Panc1 (cell line): Measurements from ENCODE around the gene STK32C. TPM values are rescaled to one million over a fixed set of nuclear protein-coding genes. Genes with fewer than 3 reads are reported as not detected.

Experiments used
- ATAC-seq: fragments of 200-7000 bp; cut with Tn5 transposase; 2 replicates; pipeline ENCODE4 v1.9.1; 2020; ENCODE audit warnings: mild to moderate bottlenecking, moderate library complexity
- BruUV-seq: library from RNA; stranded (reverse); fragments of 400-500 nt; replicated peaks from 2 replicates; lab custom pipeline; 2021; lab: Mats Ljungman, UMichigan
- CTCF ChIA-PET: fragments of 300-600 bp; sonication (Branson Sonifier 250); formaldehyde crosslinking; loops from one replicate; lab custom pipeline; 2022; ENCODE audit warnings: antibody characterized with exemption; lab: Charles Lee
- POLR2A ChIA-PET: fragments of 300-600 bp; sonication (Branson Sonifier 250); formaldehyde crosslinking; loops from one replicate; lab custom pipeline; 2022; ENCODE audit warnings: antibody characterized with exemption; lab: Charles Lee
- DNase-seq: peaks from one replicate; pipeline ENCODE4 v3.0.0-alpha.2; 2010; ENCODE audit warnings: low read depth, low spot score
- H3K27ac ChIP-seq: 2 replicates; pipeline ENCODE4 v1.5.1; 2011; ENCODE audit warnings: mild to moderate bottlenecking, low read length, inconsistent platforms
- H3K27me3 ChIP-seq: fragments of 200-500 bp; sonication (Bioruptor generic); 2 replicates; pipeline ENCODE4 v1.6.0; 2014; ENCODE audit warnings: low read length, inconsistent platforms; ENCODE audit not compliant: control insufficient read depth, insufficient read depth
- H3K36me3 ChIP-seq: fragments of 200-500 bp; sonication (Bioruptor generic); 2 replicates; pipeline ENCODE4 v1.5.1; 2014; ENCODE audit warnings: inconsistent platforms, mild to moderate bottlenecking, low read length, moderate library complexity; ENCODE audit not compliant: control insufficient read depth, insufficient read depth
- H3K4me1 ChIP-seq: 2 replicates; pipeline ENCODE4 v1.5.1; 2011; ENCODE audit warnings: inconsistent platforms, mild to moderate bottlenecking, low read length, moderate library complexity; ENCODE audit not compliant: control insufficient read depth, insufficient read depth
- H3K4me3 ChIP-seq, 2 experiments: 2 replicates each; pipeline ENCODE4 v1.5.1; 2011 to 2012; ENCODE audit warnings: low read depth in 2 of 2, low read length in 2 of 2, mild to moderate bottlenecking in 2 of 2, inconsistent platforms in 1 of 2, moderate library complexity in 1 of 2
- H3K9me3 ChIP-seq: fragments of 200-500 bp; sonication (Bioruptor generic); 2 replicates; pipeline ENCODE4 v1.5.1; 2014; ENCODE audit warnings: low read depth, mild to moderate bottlenecking, inconsistent platforms, low read length, moderate library complexity; ENCODE audit not compliant: control insufficient read depth, insufficient read depth
- POLR2AphosphoS5 ChIP-seq: IDR thresholded peaks from 2 replicates; pipeline ENCODE4 v1.6.1; 2012; ENCODE audit warnings: mild to moderate bottlenecking, low read depth, low read length, moderate library complexity
- SIN3A ChIP-seq: IDR thresholded peaks from 2 replicates; pipeline ENCODE4 v1.6.1; 2012; ENCODE audit warnings: low read depth, mild to moderate bottlenecking, low read length, moderate library complexity, borderline replicate concordance; ENCODE audit not compliant: insufficient read depth
- TCF7L2 ChIP-seq: IDR thresholded peaks from 2 replicates; pipeline ENCODE4 v1.6.1; 2011; ENCODE audit warnings: mild to moderate bottlenecking, low read depth, low read length, inconsistent platforms
- in situ Hi-C: cut with HindIII; loops from 2 replicates; pipeline ENCODE4 v1.10.0; 2016; ENCODE audit warnings: low sequenced_read_pairs, low pct_unique_long_range_greater_than_20kb
- intact Hi-C: fragments of 100-400 bp; cut with micrococcal nuclease; formaldehyde crosslinking; loops from one replicate; pipeline ENCODE4 v1.10.0; 2022; ENCODE audit not compliant: unreplicated experiment
- total RNA-seq: library from RNA; stranded (reverse); gene quantifications from one replicate; pipeline ENCODE4 v1.2.1, GENCODE V29; 2021; ENCODE audit not compliant: unreplicated experiment
- TF ChIP-seq, protein P1 (sequence below): fragments of 450-650 bp; IDR thresholded peaks from 2 replicates; pipeline ENCODE4 v1.5.1; 2017; ENCODE audit warnings: mild to moderate bottlenecking
- TF ChIP-seq, protein P2 (sequence below), 2 experiments: IDR thresholded peaks; 2 replicates each; pipeline ENCODE4 v1.6.1; 2011 to 2012; ENCODE audit warnings: low read depth in 2 of 2, control low read depth in 1 of 2, low read length in 1 of 2, mild to moderate bottlenecking in 1 of 2, moderate library complexity in 1 of 2; ENCODE audit not compliant: insufficient read depth in 1 of 2

STK32C gene
- total RNA-seq, 1 experiment from 2014 or later = 53.7 TPM

DNA sequence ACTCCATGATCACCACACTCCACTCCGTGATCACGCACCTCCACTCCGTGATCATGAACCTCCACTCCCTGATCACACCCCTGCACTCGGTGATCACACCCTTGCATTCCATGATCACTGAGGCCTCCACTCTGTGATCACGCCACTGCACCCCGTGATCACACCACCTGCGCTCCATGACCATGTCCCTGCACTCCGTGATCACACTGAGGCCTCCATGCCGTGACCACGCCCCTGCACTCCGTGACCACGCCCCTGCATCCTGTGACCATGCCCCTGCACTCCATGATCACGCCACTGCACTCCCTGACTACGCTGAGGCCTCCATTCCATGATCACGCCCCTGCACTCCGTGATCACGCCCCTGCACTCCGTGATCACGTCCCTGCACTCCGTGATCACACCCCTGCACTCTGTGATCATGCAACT lies 27.1 kb downstream of the STK32C start:
- in situ Hi-C loops = no loop called here
- BruUV-seq = no TSS peak

DNA sequence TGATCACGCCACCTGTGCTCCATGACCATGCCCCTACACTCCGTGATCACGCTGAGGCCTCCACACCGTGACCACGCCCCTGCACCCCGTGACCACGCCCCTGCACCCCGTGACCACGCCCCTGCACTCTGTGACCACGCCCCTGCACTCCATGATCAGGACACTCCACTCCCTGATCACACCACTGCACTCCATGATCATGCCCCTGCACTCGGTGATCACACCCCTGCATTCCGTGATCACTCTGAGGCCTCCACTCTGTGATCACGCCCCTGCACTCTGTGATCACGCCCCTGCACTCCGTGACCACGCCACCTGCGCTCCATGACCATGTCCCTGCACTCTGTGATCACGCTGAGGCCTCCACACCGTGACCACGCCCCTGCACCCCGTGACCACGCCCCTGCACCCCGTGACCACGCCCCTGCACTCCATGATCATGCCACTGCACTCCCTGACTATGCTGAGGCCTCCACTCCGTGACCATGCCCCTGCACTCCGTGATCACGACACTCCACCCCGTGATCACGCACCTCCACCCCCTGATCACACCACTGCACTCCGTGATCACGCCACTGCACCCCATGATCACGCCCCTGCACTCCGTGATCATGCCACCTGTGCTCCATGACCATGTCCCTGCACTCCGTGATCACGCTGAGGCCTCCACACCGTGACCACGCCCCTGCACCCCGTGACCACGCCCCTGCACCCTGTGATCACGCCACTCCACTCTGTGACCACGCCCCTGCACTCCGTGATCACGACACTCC lies 27.7 kb downstream of the STK32C start:
- in situ Hi-C loops (no loop called here), intact Hi-C loops (no loop called here)
- ChIA-PET POLR2A (no interaction called here), CTCF (no interaction called here)
- Histone ChIP-seq H3K27me3 (no peaks in the 10 kb centered on the region), H3K4me3 (no peak overlapping the region), H3K4me1 (peaks cover 8% of the 10 kb centered on the region), H3K27ac (no peak overlapping the region), H3K9me3 (no peaks in the 10 kb centered on the region), H3K36me3 (no peaks in the 10 kb centered on the region)
- ATAC-seq (no peak), DNase-seq (no peak)
- no peak for TF ChIP-seq POLR2AphosphoS5
- TF ChIP-seq, protein P1, sequence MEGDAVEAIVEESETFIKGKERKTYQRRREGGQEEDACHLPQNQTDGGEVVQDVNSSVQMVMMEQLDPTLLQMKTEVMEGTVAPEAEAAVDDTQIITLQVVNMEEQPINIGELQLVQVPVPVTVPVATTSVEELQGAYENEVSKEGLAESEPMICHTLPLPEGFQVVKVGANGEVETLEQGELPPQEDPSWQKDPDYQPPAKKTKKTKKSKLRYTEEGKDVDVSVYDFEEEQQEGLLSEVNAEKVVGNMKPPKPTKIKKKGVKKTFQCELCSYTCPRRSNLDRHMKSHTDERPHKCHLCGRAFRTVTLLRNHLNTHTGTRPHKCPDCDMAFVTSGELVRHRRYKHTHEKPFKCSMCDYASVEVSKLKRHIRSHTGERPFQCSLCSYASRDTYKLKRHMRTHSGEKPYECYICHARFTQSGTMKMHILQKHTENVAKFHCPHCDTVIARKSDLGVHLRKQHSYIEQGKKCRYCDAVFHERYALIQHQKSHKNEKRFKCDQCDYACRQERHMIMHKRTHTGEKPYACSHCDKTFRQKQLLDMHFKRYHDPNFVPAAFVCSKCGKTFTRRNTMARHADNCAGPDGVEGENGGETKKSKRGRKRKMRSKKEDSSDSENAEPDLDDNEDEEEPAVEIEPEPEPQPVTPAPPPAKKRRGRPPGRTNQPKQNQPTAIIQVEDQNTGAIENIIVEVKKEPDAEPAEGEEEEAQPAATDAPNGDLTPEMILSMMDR = no peak
- no peak for TF ChIP-seq SIN3A
- TF ChIP-seq, protein P2, sequence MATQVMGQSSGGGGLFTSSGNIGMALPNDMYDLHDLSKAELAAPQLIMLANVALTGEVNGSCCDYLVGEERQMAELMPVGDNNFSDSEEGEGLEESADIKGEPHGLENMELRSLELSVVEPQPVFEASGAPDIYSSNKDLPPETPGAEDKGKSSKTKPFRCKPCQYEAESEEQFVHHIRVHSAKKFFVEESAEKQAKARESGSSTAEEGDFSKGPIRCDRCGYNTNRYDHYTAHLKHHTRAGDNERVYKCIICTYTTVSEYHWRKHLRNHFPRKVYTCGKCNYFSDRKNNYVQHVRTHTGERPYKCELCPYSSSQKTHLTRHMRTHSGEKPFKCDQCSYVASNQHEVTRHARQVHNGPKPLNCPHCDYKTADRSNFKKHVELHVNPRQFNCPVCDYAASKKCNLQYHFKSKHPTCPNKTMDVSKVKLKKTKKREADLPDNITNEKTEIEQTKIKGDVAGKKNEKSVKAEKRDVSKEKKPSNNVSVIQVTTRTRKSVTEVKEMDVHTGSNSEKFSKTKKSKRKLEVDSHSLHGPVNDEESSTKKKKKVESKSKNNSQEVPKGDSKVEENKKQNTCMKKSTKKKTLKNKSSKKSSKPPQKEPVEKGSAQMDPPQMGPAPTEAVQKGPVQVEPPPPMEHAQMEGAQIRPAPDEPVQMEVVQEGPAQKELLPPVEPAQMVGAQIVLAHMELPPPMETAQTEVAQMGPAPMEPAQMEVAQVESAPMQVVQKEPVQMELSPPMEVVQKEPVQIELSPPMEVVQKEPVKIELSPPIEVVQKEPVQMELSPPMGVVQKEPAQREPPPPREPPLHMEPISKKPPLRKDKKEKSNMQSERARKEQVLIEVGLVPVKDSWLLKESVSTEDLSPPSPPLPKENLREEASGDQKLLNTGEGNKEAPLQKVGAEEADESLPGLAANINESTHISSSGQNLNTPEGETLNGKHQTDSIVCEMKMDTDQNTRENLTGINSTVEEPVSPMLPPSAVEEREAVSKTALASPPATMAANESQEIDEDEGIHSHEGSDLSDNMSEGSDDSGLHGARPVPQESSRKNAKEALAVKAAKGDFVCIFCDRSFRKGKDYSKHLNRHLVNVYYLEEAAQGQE (IDR thresholded peaks at IDR 0.05; ENCODE audit: insufficient read depth in 1 of 2, low read depth in 2 of 2, low read length in 1 of 2) = no peak
- no peak for TF ChIP-seq TCF7L2
- BruUV-seq = no TSS peak

More for the DNA sequence above, 27.1 kb downstream of the STK32C start:
- H3K27ac ChIP-seq = no peak overlapping the region
- H3K9me3 ChIP-seq = no peaks in the 10 kb centered on the region
- H3K4me3 ChIP-seq = no peak overlapping the region
- ChIA-PET CTCF (no interaction called here), POLR2A (no interaction called here)
- TF ChIP-seq TCF7L2 (no peak), POLR2AphosphoS5 (no peak), SIN3A (no peak)
- TF ChIP-seq, protein P2 (IDR thresholded peaks at IDR 0.05; ENCODE audit: insufficient read depth in 1 of 2, low read depth in 2 of 2, low read length in 1 of 2) = no peak
- TF ChIP-seq, protein P1 = no peak
- peaks cover 8% of the 10 kb centered on the region for H3K4me1 ChIP-seq
- no peaks in the 10 kb centered on the region for H3K27me3 ChIP-seq
- DNase-seq (no peak), ATAC-seq (no peak)
- H3K36me3 ChIP-seq = no peaks in the 10 kb centered on the region
- intact Hi-C loops = no loop called here
